NCI-H82 (cell line): ENCODE results near the gene GRIP2.

ENCODE experiments used
- DNase-seq: peaks from one replicate; lab custom pipeline; 2025; lab: John Stamatoyannopoulos, UW

GRIP2 gene

GRCh38 chr3:14483286-14483685, 56.9 kb downstream of the GRIP2 start:
- no peak for DNase-seq

- no peak for DNase-seq
Measured at GRCh38 chr3:14482271-14482721, 57.8 kb downstream of the GRIP2 start.

- DNase-seq: no peak
Measured at GRCh38 chr3:14481646-14482036, 58.5 kb downstream of the GRIP2 start.

GRCh38 chr3:14481018-14481645, 59.0 kb downstream of the GRIP2 start:
- DNase-seq: no peak

GRCh38 chr3:14480207-14481017, 59.7 kb downstream of the GRIP2 start:
- DNase-seq: no peak

- no peak for DNase-seq
Measured at GRCh38 chr3:14479591-14479990, 60.6 kb downstream of the GRIP2 start.

- DNase-seq: no peak
Measured at GRCh38 chr3:14478956-14479550, 61.1 kb downstream of the GRIP2 start.

- no peak for DNase-seq
Measured at GRCh38 chr3:14477311-14477935, 62.7 kb downstream of the GRIP2 start.

- no peak for DNase-seq
Measured at GRCh38 chr3:14476583-14477265, 63.4 kb downstream of the GRIP2 start.

GRCh38 chr3:14475621-14476020, 64.5 kb downstream of the GRIP2 start:
- no peak for DNase-seq

- no peak for DNase-seq
Measured at GRCh38 chr3:14474363-14475081, 65.6 kb downstream of the GRIP2 start.

- no peak for DNase-seq
Measured at GRCh38 chr3:14473411-14473891, 66.7 kb downstream of the GRIP2 start.

GRCh38 chr3:14472471-14473351, 67.4 kb downstream of the GRIP2 start:
- DNase-seq: no peak

GRCh38 chr3:14471690-14472089, 68.5 kb downstream of the GRIP2 start:
- no peak for DNase-seq

GRCh38 chr3:14471016-14471415, 69.1 kb downstream of the GRIP2 start:
- no peak for DNase-seq

- no peak for DNase-seq
Measured at GRCh38 chr3:14470461-14470860, 69.7 kb downstream of the GRIP2 start.

- DNase-seq: no peak
Measured at GRCh38 chr3:14468621-14468981, 71.5 kb downstream of the GRIP2 start.

GRCh38 chr3:14467814-14468620, 72.1 kb downstream of the GRIP2 start:
- DNase-seq: peak; percentile 41

- DNase-seq: no peak
Measured at GRCh38 chr3:14466179-14466903, 73.8 kb downstream of the GRIP2 start.
